GM21381 (cell line): ENCODE measurements around the gene EPC1.
A peak's percentile ranks its signal among the peaks of the same experiment; 100 is the strongest.
"Not testable (repeated sequence)": the region's sequence is repeated elsewhere in the genome, so short reads cannot be mapped to it uniquely, and the experiment has no call there.

Source experiments
- ATAC-seq: cut with Tn5 transposase; IDR thresholded peaks from one replicate; pipeline ENCODE4 v1.9.1; 2021; ENCODE audit warnings: mild to moderate bottlenecking, moderate library complexity; ENCODE audit not compliant: unreplicated experiment

The EPC1 gene

GRCh38 chr10:32373031-32373430 lies 26.1 kb upstream of the EPC1 start:
- ATAC-seq: no peak

- no peak for ATAC-seq
Observed at GRCh38 chr10:32372000-32372875, 25.3 kb upstream of the EPC1 start.

GRCh38 chr10:32371101-32371500 lies 24.1 kb upstream of the EPC1 start:
- no peak for ATAC-seq

- no peak for ATAC-seq
Observed at GRCh38 chr10:32367793-32368453, 21.0 kb upstream of the EPC1 start.

GRCh38 chr10:32366588-32366987 lies 19.6 kb upstream of the EPC1 start:
- no peak for ATAC-seq

- ATAC-seq: no peak
Observed at GRCh38 chr10:32366111-32366510, 19.2 kb upstream of the EPC1 start.

- not testable (repeated sequence) for ATAC-seq
Observed at GRCh38 chr10:32365404-32365803, 18.4 kb upstream of the EPC1 start.

GRCh38 chr10:32362571-32362970 lies 15.6 kb upstream of the EPC1 start:
- no peak for ATAC-seq

- no peak for ATAC-seq
Observed at GRCh38 chr10:32360884-32361283, 13.9 kb upstream of the EPC1 start.

- no peak for ATAC-seq
Observed at GRCh38 chr10:32360241-32360640, 13.3 kb upstream of the EPC1 start.

- no peak for ATAC-seq
Observed at GRCh38 chr10:32357056-32357735, 10.2 kb upstream of the EPC1 start.

- not testable (repeated sequence) for ATAC-seq
Observed at GRCh38 chr10:32354690-32355089, 7.7 kb upstream of the EPC1 start.

GRCh38 chr10:32350811-32351350 lies 3.9 kb upstream of the EPC1 start:
- no peak for ATAC-seq

GRCh38 chr10:32349968-32350738 lies 3.2 kb upstream of the EPC1 start:
- ATAC-seq: no peak

- ATAC-seq: no peak
Observed at GRCh38 chr10:32349199-32349585, 2.2 kb upstream of the EPC1 start.

- no peak for ATAC-seq
Observed at GRCh38 chr10:32348297-32349198, 1.6 kb upstream of the EPC1 start.

- ATAC-seq: peak; percentile 17
Observed at GRCh38 chr10:32347363-32348022, 535 bp upstream of the EPC1 start.

- peak; percentile 80 for ATAC-seq
Observed at GRCh38 chr10:32346134-32346550, 816 bp downstream of the EPC1 start.

GRCh38 chr10:32341596-32341995 lies 5.4 kb downstream of the EPC1 start:
- ATAC-seq: no peak
